Neural progenitor cell (in vitro differentiated cells): Measurements from ENCODE around the gene GIN1.

Experiments
- CTCF ChIP-seq: fragments of 200-600 bp; sonication (generic); IDR thresholded peaks from 2 replicates; pipeline ENCODE4 v1.5.1; 2017; ENCODE audit warnings: antibody characterized with exemption, mild to moderate bottlenecking
- EZH2 ChIP-seq: fragments of 200-600 bp; sonication (generic); IDR thresholded peaks from 2 replicates; pipeline ENCODE4 v1.6.1; 2017; ENCODE audit warnings: antibody characterized with exemption, mild to moderate bottlenecking, moderate library complexity

- TF ChIP-seq EZH2 (no peak), CTCF (no peak)
These were observed 82.1 kb downstream of the GIN1 start for GRCh38 chr5:103037673-103038455.
